ENCODE measurements around the gene ASB4. TPM values are rescaled to one million over a fixed set of nuclear protein-coding genes. Genes with fewer than 3 reads are reported as not detected.
A peak's percentile ranks its signal among the peaks of the same experiment; 100 is the strongest.

Gene ASB4
- polyA plus RNA-seq, 2 donors: 0.01 to 0.02 TPM

DNA sequence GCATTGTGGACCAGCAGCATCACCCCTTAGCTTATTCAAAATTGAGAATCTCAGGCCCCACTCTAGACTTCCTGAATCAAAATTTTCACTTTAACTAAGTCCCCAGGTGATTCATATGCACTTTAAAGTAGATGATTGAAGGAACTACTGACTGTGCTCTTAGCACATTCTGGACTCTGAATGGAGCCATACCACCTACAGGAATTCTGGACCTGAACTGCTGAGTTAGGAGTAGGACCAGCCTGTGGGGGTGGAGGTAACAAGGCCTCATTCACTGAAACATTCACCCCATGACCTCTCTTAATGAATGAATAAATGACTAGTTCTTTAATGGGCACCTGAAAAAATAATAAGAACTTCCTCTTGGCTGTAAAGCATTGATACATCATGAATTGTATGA lies 103.3 kb downstream of the ASB4 start:
- no peaks in the 10 kb centered on the region for H3K36me3 ChIP-seq (ENCODE audit: control insufficient read depth in 2 of 2, insufficient read depth in 2 of 2, low read length in 1 of 2)
- H3K9me3 ChIP-seq (ENCODE audit: control insufficient read depth in 2 of 2, insufficient read depth in 1 of 2, low read depth in 1 of 2, low read length in 1 of 2): no peaks in the 10 kb centered on the region
- peaks cover 0 to 2% of the 10 kb centered on the region in 2 donors for H3K4me1 ChIP-seq (ENCODE audit: control insufficient read depth in 2 of 2, insufficient read depth in 2 of 2, low read length in 1 of 2)
- H3K27me3 ChIP-seq (ENCODE audit: control insufficient read depth in 1 of 2, insufficient read depth in 2 of 2, low read length in 2 of 2): peaks cover 0 to 2% of the 10 kb centered on the region in 2 donors
- H3K27ac ChIP-seq (ENCODE audit: low read depth in 2 of 2, low read length in 1 of 2): peak overlapping the region; percentile 13 to 47
- no peak overlapping the region for H3K4me3 ChIP-seq (ENCODE audit: low read depth in 1 of 2, low read length in 2 of 2)

GRCh38 chr7:95589766-95590165 lies 104.0 kb downstream of the ASB4 start:
- no peaks in the 10 kb centered on the region for H3K36me3 ChIP-seq (ENCODE audit: control insufficient read depth in 2 of 2, insufficient read depth in 2 of 2, low read length in 1 of 2)
- WGBS, 2 donors: 100% methylated on average over 1 of the region's 1 CpG
- H3K4me3 ChIP-seq (ENCODE audit: low read depth in 1 of 2, low read length in 2 of 2): no peak overlapping the region
- H3K27ac ChIP-seq (ENCODE audit: low read depth in 2 of 2, low read length in 1 of 2): no peak overlapping the region
- no peaks in the 10 kb centered on the region for H3K9me3 ChIP-seq (ENCODE audit: control insufficient read depth in 2 of 2, insufficient read depth in 1 of 2, low read depth in 1 of 2, low read length in 1 of 2)
- H3K27me3 ChIP-seq (ENCODE audit: control insufficient read depth in 1 of 2, insufficient read depth in 2 of 2, low read length in 2 of 2): peaks cover 0 to 2% of the 10 kb centered on the region in 2 donors
- peaks cover 0 to 2% of the 10 kb centered on the region in 2 donors for H3K4me1 ChIP-seq (ENCODE audit: control insufficient read depth in 2 of 2, insufficient read depth in 2 of 2, low read length in 1 of 2)

Other genes starting within 250 kb of the ASB4 start
- gene PON1, start 161.4 kb upstream of the ASB4 start, polyA plus RNA-seq: not detected
- 1 to 10 TPM in 1 of 2 donors, under 1 TPM in 1; 0.71 to 1.2 TPM for gene PON3, start 89.6 kb upstream of the ASB4 start, polyA plus RNA-seq
- gene PON2, start 50.9 kb upstream of the ASB4 start, polyA plus RNA-seq: 10 to 100 TPM; 19.8 to 26.2 TPM
- gene PDK4, start 110.6 kb downstream of the ASB4 start, polyA plus RNA-seq: 10 to 100 TPM; 13.3 to 31.7 TPM

All from esophagus (tissue), 2 donors.